Fibroblast of the conjunctiva (primary cell): Measurements from ENCODE around the gene PAIP1.
"Not testable (repeated sequence)": the region's sequence is repeated elsewhere in the genome, so short reads cannot be mapped to it uniquely, and the experiment has no call there.

Source experiments
- DNase-seq: peaks from one replicate; pipeline ENCODE4 v3.0.0-alpha.2; 2010; ENCODE audit warnings: low read depth

PAIP1 gene, protein sequence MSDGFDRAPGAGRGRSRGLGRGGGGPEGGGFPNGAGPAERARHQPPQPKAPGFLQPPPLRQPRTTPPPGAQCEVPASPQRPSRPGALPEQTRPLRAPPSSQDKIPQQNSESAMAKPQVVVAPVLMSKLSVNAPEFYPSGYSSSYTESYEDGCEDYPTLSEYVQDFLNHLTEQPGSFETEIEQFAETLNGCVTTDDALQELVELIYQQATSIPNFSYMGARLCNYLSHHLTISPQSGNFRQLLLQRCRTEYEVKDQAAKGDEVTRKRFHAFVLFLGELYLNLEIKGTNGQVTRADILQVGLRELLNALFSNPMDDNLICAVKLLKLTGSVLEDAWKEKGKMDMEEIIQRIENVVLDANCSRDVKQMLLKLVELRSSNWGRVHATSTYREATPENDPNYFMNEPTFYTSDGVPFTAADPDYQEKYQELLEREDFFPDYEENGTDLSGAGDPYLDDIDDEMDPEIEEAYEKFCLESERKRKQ

DNA sequence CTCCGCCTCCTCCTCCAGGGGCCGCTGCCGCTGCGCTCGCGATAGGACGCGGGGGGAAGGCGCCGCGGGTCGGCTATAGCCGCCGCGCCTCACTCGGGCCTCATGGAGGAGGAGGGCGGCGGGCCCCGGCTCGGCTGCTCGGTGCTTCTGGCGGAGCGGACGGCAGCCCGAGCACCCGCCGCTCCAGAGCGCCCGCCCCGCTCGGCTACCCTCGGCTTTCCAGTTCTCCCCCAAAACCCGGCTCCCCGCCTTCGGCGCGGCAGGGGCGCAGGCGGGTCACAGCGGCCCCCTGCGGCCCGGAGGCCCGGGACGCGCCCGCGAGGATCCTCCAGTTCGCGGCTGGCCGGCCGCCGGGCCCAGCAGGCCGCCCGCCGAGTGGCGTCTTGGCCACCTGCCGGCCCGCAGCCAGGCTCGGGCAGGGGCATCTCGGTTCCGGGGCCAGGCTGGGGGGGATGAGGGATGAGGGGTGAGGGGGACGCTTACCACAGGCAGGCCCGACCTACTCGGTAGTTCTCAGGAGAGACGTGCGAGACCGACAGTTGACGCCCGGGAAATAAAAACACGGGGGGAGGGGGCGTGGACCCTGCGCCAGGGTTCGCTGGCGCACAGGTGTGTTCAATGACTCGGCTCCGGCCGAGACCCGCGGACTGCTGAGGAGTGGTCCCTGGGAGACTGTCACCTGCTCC is at the start of gene PAIP1:
Gene PAIP1, minus strand, starts transcription at position 221 of the 686 bp plus-strand sequence. CDS start 231 bp downstream, outside the sequence.
- DNase-seq, result peak; percentile 61

DNA sequence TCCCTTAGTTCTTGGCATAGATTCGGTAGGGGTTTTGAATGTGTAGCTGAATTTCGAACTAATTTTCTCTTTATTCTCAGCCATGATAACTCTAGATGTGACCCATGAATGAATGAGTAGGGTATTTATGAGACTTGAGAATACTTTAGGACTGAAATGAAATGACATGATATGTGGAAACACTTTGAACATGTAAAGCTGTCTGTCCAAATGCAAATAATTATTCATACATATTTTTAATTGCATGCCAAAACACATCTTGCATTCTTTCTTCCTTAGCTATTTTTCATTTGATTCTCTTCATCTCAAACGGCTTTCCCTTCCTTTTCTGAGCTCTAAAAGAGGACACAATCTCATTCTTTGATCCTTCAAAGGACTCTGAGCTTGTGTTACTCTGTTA is 49.5 kb upstream of the PAIP1 start:
- no peak for DNase-seq

DNA sequence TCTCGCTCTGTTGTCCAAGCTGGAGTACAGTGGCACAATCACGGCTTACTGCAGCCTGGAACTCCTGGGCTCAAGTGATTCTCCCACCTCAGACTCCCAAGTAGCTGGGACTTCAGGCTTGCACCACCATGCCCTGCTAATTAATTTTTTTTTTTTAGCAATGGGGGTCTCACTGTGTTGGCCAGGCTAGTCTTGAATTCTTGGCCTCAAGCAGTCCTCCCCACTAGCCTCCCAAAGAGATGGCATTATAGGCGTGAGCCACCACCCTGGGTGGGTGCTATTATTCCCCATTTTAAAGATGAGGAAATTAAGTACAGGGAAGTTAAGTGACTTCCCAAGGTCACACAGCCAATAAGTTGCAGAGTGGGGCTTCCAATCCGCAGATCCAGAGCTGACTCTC is 47.8 kb upstream of the PAIP1 start:
- DNase-seq, result no peak

DNA sequence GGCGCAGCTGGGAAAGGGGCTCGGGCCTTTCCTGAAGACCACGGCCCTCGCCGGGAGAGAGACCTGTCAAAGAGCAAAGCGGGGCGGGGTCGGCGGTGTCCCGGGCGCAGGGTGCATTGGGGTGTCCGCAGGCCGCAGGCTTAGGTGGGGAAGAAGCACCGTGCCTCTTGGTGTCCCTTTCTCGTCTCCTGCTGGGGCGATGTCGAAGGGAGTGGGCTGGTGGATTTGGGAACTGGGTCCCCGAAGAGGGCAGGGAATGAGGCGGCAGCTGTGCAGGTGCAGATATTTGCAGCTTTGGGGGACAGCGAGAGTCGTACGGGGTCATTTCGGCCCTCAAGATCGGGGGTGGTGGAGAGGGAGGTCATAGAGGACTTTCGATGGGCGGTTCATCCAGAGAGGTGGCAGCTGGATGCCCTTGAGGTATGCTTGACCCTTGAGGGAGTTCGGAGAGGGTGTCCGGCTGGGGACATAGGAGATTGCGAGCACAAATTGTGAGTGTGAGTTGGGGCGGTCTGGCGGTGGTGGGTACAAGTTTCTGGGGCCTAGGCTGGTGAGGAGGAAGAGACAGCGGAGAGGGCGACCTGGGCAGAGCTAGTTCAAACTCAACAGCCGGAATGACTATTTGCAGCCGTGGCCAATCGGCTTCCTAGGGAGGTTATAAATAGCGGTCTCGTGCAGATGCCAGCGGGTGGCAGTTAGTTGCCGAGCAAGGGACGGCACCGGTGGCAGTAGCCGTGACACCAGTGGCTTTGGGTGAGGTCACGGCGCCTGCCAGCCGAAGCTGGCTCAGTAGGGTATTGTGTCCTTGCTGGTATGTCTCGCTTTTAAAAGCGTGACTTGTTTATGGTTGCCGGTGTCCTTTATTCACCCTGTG is 46.7 kb upstream of the PAIP1 start:
- DNase-seq, result peak; percentile 5

DNA sequence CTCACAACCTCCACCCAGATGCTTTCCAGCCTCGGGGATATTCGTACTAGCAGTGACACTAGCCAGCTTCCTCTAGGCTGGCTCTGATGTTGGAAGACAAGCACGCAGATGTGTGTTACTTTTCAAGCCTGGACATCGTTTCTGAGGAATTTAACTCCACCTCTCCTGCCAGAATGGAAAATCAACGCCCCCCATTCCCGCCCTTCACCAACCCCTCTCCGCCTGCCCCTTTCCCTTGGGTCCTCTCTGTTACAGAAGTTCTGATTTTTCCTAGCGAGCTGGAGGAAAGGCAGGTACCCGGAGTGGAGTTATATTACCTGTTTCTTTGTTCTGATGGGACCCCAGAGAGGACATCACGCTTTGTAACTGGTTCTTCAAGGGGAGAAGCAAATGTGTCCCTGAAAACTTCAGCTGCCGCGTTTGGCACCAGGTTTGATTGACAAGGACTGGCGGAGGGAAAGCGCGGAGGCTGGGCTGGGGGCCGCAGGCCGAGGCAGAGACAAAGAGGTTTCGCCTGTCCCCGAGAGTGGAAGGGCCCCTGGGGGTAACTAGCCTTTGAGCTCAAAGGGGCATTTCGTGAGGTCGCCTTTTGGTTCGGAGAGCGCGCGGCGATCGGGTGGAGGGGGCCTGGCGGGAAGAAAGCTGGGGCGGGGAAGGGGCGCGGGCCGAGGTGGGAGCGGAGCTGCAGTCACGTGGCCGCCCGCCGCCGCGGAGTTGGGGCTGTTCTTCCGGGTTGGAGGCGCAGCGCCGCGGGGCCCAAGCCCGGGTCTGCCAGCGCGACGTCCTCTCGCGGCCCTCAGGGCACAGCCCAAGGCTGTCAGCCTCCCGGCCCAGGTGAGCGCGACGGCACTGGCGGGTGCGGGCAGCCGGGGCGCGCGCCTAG is 45.8 kb upstream of the PAIP1 start, which contains the start of gene NNT:
Gene NNT, plus strand, starts transcription at position 720 of the 883 bp plus-strand sequence. CDS start 6,016 bp downstream, outside the sequence.
- DNase-seq, result peak; percentile 14

DNA sequence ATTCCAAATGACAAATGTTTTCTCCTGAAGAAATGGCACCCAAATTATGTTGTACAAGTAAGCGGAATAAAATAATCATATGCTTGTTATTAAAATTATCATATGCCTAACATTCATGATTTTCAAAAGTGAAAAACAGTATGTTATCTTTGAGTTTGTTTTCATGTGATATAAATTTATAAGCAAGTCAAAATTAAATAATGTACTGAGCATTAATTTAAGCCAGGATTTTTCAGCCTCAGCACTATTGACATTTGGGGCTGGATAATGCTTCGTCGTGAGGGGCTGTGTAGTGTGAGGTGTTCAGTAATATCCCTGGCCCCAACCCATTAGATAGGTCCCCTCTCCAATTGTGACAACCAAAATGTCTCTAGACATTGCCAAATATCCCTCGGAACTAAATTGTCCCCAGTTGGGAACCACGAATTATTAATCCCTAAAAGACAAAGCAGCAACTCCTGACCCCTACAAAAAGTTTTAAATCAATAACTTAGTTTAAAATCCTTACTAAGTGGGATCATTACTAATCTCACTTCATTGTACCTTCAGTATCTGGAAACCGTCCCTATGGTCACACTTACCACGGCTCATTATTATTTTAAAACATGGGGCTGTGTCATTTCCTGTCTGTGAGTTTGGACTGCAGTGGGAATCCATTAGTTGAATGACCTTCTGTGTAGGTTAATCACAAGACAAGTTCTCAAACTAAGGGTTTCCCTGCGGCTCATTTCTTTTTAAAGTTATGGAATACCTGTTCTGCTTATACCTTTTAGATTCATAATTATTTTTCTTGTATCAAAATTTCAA is 44.8 kb upstream of the PAIP1 start:
- no peak for DNase-seq

DNA sequence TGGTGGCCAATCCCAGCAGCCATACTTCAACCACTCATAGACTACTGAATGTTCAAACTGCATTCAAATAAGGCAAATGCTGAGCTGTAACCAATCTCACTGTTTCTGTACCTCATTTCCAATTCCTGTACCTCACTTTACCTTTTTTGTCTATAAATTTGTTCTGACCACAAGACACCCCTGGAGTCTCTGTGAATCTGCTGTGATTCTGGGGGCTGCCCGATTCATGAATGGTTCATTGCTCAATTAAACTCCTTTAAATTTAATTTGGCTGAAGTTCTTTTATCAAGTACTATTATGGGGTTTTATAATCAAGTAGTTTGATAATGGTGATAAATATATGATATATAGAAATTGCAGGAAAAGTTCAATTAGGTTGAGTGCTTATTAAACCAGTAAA is 42.0 kb upstream of the PAIP1 start:
- not testable (repeated sequence) for DNase-seq

DNA sequence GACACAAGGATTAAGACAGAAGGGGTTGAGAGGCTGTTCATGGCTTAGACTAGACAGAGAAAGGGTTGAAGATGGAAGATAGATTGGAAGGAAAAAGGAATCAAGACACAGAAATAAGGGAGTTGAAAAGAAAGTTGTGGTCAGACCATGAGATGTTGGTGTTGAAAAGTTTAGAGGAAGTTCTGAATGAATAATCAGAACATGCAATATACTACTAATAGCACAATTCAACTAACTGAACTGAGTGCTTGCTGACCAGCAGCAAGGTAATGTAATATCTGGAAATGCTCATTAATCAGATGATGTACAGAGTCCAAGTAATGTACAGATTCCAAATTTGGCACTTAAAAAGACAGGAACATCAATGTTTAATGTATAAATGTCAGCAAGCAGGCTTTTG is 35.5 kb upstream of the PAIP1 start:
- no peak for DNase-seq

DNA sequence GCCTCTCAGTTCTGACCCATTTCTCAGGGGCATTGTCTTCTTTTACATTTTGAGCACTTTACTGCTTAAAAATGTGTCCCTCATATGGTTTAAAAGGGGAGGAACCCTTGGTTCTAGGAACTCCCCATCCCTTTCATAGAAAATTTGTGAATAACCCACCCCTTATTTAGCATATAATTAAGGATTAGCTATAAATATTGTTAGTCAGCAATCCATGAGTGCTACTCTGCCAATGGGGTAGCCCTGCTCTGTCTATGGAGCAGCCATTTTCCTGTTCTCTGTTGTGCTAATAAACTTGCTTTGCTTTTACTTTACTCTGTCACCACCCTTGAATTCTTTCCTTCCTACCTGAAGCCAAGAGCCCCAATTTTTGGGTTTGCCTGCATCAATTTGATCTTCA is 33.8 kb upstream of the PAIP1 start:
- DNase-seq, result no peak

DNA sequence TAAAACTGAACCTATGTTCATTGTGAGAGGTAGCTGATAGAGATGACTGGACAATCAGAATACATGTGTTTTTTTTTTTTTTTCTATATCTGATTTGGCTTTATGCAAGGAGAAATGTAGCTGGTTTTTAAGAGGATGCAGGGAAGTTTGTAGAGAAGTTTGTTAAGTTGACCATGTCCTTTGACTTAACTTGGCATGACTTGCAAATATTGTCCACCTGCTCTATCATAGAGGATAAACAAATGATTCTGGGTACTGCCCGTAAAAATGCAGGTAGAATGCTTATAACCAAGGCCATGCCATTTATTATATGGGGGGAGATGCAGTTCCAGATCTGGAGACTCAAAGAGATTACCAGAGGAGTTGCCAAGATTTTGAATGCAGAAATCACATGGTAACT is 32.4 kb upstream of the PAIP1 start:
- DNase-seq, result no peak

DNA sequence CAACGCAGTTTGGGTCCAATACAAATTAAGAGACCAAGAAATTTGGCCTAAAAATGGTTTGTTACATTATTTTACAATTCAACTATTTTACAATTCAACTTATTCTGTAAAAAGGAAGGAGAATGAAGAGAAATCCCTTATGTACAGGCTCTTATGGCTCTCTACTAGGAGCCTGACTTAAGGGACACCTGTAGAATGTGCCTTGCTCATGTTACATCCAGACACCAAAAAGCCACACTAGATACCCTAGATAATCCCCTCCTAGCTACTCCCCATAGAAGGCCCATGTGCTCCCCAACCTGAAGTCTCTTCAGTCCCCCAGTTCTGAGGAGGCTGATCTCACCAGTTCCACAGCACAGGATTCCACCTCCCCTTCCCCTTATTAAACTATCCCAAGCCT is 32.0 kb upstream of the PAIP1 start:
- DNase-seq, result no peak

DNA sequence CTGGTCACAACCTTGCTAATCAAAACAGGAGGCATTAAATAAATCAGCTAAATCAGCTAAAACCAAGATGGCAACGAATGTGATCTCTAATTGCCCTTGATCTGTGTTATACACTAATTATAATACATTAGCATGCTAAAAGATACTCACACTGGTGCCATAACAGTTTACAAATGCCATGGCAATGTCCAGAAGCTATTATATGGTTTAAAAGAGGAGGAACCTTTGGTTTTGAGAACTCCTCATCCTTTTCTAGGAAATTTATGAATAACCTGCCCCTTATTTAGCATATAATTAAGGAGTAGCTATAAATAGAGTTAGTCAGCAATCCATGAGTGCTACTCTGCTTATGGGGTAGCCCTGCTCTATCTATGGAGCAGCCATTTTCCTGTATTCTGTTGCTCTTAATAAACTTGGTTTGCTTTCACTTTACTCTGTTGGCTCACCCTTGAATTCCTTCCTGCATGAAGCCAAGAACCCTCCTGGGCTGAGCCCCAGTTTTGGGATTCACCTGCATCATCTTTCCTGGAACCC is 27.4 kb upstream of the PAIP1 start:
- DNase-seq, result no peak

DNA sequence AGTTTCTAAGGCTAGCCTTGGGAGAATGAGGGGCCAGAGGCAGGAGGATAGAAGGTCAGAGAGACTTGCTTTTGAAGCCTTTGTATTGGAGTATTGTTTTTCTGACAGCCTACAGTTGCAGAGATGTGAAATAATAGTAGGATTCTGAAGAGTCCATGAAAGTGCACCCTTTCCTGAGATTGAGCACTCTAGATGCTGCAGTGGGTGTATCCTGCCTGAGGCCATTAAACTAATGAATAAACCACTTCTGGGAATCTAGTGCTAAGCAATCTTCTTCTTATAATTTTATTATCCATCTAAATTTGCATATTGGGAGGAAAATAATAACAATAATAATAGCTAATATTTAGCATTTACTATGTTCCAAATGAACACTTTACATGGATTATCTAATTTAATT is 26.8 kb upstream of the PAIP1 start:
- DNase-seq, result no peak

DNA sequence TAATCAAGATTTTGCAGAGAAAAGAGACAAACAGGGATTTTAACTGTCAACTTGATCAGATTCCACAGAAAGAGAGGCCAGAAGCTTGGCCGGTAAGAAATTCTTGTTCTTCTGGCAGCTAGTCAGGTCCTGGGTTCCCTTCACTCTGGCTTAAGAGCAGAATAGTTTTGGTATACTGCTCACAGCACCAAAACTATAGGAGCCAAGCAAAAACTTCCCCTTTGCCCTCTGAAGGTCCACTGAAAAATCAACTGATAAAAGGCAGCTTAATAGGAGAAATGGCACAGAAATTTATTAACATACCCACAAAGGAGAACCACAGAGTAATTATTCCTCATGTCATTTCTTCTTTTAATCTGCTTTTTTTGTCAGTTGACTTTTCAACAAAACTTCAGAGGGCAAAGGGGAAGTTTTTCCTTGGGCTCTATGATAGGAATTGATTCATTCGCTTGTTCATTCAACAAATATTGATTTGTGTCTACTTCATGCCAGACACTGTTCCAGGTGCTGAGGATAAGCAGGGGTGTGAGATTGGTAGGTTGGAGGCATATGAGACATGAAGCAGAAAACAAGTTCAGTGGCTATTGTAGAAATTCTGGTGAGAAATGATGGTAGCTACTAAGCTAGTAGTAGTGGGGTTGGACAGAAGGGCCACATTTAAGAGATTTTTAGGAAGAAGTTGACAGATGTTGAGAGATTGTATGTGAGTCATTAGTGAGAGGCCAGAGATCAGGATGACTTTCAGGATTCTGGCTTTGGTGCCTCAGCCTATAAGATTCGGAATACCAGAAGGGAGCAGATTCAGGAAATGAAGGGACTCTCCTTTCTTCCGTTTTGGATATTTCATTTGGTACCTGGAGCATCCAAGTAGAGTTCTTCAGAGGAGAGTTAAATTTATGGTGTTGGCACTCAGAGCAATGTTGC is 25.5 kb upstream of the PAIP1 start:
- no peak for DNase-seq

DNA sequence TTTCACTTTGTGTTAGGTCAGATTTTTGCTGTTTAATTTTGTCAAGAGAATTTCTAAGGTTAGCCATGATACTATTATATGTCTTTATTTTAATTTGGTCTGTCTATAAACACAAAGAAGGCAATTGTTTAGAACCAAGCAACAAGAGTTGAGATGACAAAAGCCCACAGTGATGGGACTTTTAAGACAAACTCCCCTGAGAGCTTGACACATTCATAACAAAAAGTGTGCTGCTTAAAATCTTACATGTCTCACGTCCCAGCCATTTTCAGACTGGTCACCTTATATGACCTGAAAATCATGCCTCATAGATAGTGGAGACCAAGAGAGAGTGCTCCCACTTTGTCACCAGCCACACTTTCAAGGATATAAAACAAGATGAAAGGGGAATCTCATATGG is 24.5 kb upstream of the PAIP1 start:
- no peak for DNase-seq

DNA sequence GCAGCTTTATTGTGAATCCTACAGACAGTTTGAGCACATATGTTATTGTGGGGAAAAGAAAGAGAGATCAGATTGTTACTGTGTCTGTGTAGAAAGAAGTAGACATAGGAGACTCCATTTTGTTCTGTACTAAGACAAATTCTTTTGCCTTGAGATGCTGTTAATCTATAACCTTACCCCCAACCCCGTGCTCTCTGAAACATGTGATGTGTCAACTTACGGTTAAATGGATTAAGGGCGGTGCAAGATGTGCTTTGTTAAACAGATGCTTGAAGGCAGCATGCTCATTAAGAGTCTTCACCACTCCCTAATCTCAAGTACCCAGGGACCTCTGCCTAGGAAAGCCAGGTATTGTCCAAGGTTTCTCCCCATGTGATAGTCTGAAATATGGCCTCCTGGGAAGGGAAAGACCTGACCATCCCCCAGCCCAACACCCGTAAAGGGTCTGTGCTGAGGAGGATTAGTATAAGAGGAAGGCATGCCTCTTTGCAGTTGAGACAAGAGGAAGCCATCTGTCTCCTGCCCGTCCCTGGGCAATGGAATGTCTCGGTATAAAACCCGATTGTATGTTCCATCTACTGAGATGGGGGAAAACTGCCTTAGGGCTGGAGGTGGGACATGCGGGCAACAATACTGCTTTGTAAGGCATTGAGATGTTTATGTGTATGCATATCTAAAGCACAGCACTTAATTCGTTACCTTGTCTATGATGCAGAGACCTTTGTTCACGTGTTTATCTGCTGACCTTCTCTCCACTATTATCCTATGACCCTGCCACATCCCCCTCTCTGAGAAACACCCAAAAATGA is 23.7 kb upstream of the PAIP1 start:
- DNase-seq, result not testable (repeated sequence)

DNA sequence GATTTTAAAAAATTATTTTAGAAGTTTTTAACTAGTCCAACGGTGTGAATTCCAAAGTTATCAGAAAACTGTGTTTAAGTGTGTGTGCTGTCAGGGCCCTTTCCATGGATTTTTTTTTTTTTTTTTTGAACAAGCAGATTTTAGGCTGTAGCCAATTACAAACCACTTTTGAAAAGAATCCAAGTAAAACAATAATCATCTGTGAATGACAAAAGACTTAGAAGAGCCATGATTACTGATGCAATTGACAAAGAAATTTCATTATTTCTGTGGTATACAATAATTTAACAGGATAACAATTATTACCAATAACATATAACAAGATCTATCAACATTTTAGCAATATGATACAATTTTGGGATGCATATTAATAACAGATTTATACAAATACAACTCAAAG is 16.2 kb upstream of the PAIP1 start:
- DNase-seq, result peak; percentile 82

DNA sequence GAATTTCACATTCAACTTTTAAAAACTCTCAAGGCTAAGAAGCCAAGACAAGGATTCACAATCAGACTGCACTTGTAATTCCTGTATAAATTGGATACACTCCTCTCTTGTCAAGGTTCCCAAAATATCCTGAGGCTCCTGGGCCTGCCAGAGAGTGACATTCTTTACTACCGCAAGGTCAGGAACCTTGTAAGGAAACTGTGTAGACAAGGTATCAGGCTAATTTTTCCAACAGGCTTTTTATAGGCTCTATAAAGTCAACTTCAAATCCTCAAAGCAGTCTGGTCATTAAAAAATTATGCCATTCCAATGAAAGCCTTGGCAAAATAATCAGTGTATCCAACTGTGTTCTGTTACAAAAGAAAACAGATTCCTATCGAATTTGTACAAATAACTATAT is 15.5 kb upstream of the PAIP1 start:
- no peak for DNase-seq
